H1 (cell line): Measurements from ENCODE around the gene NONO.
"Not testable (repeated sequence)": the region's sequence is repeated elsewhere in the genome, so short reads cannot be mapped to it uniquely, and the experiment has no call there.

Experiments used
- CBX5 ChIP-seq: fragments of 300-800, 300-1000 bp; sonication (generic); IDR thresholded peaks from 2 replicates; pipeline ENCODE4 v1.7.1; 2016; ENCODE audit warnings: antibody characterized with exemption, low read length, low read depth
- CREB1 ChIP-seq: IDR thresholded peaks from 2 replicates; pipeline ENCODE4 v1.6.1; 2012; ENCODE audit warnings: inconsistent platforms
- CTCF ChIP-seq, 3 experiments: IDR thresholded peaks; 1 replicate in 2 of 3; 2 replicates in 1 of 3; pipeline versions ENCODE4 v1.5.1 to v1.6.1; 2011; ENCODE audit warnings: low read length in 3 of 3, mild to moderate bottlenecking in 3 of 3, inconsistent platforms in 2 of 3, low read depth in 1 of 3, moderate library complexity in 1 of 3; ENCODE audit not compliant: insufficient read depth in 1 of 3; ENCODE audit errors: control extremely low read depth in 1 of 3
- EP300 ChIP-seq, 2 experiments: IDR thresholded peaks; 1 replicate in 1 of 2; 2 replicates in 1 of 2; pipeline ENCODE4 v1.6.1; 2011 to 2012; ENCODE audit warnings: low read depth in 2 of 2, low read length in 2 of 2, mild to moderate bottlenecking in 2 of 2, borderline replicate concordance in 1 of 2, inconsistent platforms in 1 of 2, moderate library complexity in 1 of 2
- EZH2 ChIP-seq: fragments of 200-600 bp; sonication (generic); IDR thresholded peaks from 2 replicates; pipeline ENCODE4 v1.7.1; 2012; ENCODE audit warnings: low read depth, mild to moderate bottlenecking, moderate library complexity, low read length, inconsistent platforms; ENCODE audit not compliant: severe bottlenecking
- GTF2F1 ChIP-seq: IDR thresholded peaks from 2 replicates; pipeline ENCODE4 v1.6.1; 2012; ENCODE audit warnings: low read depth, low read length, improper control_type of control experiment, borderline replicate concordance
- JUND ChIP-seq: IDR thresholded peaks from 2 replicates; pipeline ENCODE4 v1.6.1; 2011; ENCODE audit warnings: mild to moderate bottlenecking, improper control_type of control experiment, low read length
- KDM5A ChIP-seq: fragments of 200-600 bp; IDR thresholded peaks from 2 replicates; pipeline ENCODE4 v1.7.1; 2012; ENCODE audit warnings: mild to moderate bottlenecking, low read length, inconsistent platforms, mixed read lengths
- SRF ChIP-seq: IDR thresholded peaks from 2 replicates; pipeline ENCODE4 v1.6.1; 2011; ENCODE audit warnings: mild to moderate bottlenecking, low read depth, low read length, moderate library complexity

GRCh38 chrX:71281300-71281699 lies 2.1 kb upstream of the NONO start:
- not testable (repeated sequence) for TF ChIP-seq CREB1; SRF; GTF2F1; JUND; EP300 (IDR thresholded peaks at IDR 0.05; ENCODE audit: borderline replicate concordance in 1 of 2, low read depth in 2 of 2, low read length in 2 of 2); KDM5A; CBX5; EZH2
- TF ChIP-seq CTCF (IDR thresholded peaks at IDR 0.05; ENCODE audit: control extremely low read depth in 1 of 3, insufficient read depth in 1 of 3, low read depth in 1 of 3, low read length in 3 of 3), result peak in 1 of 3 experiments; percentile 1; a peak in 1 of 4 replicates
